NCI-H1105 (cell line): Measurements from ENCODE around the gene NDC1.
"Not testable (repeated sequence)": the region's sequence is repeated elsewhere in the genome, so short reads cannot be mapped to it uniquely, and the experiment has no call there.

Source experiments
- DNase-seq: peaks from one replicate; lab custom pipeline; 2025; lab: John Stamatoyannopoulos, UW

NDC1 gene

DNA sequence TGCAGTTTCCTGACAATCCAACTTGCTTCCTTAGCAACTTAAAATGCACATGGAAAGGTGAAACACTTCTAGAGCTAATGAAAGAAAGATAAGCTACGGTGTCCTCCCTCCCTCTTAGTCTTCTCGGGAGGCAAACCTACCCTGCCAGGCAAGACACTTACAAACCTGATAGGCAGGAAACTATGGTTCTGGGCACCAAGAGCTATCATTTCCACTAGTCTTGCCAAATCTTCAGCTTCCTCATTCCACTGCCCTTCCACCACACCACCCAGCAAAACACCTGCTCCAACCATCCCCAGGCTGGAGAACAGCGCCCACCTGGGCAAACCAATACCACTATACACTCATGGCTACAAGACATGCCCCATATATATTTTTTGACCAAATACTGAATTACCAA is 15.2 kb downstream of the NDC1 start:
- no peak for DNase-seq

DNA sequence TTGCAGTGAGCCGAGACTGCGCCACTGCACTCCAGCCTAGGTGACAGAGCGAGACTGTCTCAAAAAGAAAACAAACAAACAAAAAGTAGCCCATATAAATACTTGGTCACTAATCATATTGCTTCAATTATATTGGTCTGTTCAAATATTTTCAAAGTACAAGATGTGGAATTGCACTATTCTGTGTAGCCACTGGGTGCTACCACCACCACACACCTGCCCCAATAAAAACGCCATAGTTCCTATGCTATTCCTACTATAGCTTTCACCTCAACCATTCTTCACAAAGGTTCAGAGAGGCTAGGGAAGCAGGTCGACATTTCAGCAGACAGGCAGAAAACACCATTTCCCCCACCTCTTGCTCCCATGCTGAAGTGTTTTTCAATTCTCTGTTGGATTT is 16.7 kb downstream of the NDC1 start:
- no peak for DNase-seq

DNA sequence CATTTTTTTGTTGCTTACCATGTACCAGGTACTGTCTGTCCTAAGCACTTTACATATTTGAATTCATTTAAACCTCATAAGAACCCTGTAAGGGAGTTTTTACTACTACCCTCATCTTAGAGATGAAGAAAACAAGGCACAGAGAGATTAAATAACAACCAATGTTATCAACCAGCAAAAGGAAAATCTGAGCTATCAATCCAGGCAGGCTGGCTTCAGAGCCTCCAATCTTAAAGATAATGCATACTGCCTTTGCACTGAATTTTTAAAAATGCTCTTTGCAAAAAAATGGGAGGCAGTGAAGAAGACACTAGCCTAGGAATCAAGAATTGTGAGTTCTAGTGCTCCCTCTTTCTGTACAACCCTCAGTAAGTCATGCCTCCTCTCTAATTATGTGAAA is 18.7 kb downstream of the NDC1 start:
- no peak for DNase-seq

DNA sequence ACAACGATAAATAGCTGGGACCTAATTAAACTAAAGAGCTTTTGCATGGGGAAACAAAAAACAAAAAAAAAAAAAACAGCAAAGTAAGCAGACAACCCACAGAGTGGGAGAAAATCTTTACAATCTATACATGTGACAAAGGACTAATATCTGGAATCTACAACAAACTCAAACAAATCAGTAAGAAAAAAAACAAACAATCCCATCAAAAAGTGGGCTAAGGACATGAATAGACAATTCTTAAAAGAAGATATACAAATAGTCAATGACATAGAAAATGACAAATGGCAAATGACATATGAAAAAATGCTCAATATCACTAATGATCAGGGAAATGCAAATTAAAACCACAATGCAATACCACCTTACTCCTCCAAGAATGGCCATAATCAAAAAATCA is 21.5 kb downstream of the NDC1 start:
- not testable (repeated sequence) for DNase-seq

DNA sequence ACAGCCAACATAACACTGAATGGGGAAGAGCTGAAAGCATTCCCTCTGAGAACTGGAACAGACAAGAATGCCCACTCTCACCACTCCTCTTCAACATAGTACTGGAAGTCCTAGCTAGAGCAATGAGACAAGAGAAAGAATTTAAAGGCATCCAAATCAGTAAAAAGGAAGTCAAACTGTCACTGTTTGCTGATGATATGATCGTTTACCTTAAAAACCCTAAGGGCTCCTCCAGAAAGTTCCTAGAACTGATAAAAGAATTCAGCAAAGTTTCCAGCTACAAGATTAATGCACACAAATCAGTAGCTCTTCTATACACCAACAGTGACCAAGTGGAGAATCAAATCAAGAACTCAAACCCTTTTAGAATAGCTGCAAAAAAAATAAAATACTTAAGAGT is 22.6 kb downstream of the NDC1 start:
- DNase-seq = not testable (repeated sequence)

DNA sequence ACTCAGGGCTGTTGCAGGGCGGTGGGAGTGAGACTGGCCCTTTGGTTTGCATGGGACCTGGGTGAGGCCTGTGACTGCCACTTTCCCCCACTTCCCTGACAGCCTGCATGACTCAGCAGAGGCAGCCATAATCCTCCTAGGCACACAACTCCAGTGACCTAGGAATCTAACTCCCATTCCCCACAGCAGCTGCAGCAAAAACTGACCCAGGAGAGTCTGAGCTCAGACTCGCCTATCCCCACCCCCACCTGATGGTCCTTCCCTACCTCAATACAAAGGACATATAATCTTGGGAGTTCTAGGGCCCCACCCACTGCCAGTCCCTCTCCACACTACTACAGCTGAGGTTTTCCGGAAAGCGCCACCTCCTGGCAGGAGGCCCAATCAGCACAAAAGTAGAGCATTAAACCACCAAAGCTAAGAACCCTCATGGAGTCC is 26.7 kb downstream of the NDC1 start:
- no peak for DNase-seq

DNA sequence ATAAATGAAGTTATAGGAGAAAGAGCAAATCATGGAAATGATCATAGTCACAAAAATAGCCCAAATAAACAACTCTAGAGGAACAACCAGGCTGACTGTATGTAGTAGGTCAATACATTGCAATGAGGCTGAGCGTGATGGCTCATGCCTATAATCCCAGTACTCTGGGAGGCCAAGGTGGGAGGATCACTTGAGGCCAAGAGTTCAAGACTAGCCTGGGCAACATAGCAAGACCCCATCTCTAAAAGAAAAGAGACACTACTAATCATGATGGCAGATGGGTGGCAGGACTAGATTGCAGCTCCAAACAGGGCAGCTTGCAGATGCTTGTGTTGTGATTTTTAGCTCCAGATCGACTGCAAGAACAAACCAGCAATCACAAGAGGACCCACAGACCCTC is 27.6 kb downstream of the NDC1 start:
- DNase-seq = no peak

DNA sequence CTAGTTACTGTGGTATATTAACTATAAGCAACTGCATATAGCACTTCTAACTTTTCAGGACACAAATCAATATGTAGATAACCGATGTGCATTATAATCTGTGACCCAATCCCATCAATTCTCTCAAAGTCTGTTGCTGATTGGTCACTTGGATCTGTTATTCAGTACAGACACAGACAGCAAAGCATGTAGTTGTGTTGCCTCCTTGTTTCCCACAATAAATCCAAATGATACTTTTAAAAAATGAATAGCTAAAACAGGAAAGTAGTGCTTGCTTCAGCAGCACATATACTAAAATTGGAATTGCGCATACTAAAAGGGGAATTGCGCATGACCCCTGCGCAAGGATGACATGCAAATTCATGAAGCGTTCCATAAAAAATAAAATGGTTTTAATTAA is 28.1 kb downstream of the NDC1 start:
- no peak for DNase-seq

DNA sequence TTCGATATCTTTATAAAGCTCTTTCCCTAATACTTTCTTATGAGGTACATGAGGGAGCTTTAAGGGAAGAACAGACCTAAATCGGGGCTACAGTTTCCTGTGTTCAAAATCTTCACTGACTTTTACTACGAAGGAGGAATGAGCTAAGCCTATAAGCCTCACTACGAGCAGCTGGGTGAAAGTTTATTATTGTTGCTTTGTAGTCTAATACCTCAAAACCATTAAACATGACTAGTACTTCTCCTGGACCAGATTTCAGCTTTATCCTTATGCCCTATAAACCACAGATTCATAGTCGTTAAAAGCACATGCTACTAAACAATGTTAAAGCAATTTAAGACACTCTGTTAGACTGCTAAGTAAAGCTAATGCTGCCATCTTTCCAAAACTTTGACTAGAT is 30.2 kb downstream of the NDC1 start:
- DNase-seq = no peak

DNA sequence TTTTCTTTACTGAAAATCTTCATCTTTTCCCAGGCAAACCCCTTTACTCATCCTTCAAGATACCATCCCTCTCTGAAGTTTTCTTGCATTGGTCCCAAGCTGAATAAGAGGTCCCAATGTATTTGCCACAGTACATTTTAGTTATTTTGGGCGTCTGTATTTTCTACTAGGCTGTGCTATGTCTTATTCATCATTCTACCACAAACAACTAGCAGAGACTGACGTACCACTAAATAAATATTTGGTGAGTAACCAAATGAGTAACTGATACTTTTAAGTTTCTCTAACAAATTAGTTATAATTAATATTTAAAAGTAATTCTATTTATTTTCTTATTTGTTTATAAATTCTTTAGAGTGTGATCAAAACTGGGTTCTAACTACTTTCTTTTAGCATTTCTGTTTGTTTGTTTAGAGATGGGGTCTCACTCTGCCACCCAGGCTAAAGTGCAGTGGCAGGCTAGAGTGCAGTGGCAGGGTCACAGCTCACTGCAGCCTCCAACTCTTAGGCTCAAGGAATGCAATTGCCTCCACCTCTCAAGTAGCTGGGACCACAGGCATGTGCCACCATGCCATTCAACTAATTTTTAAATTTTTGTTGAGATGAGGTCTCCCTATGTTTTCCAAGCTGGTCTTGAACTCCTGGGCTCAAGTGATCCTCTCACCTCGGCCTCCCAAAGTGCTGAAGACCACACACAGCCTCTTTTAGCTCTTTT is 33.1 kb downstream of the NDC1 start:
- DNase-seq = no peak

DNA sequence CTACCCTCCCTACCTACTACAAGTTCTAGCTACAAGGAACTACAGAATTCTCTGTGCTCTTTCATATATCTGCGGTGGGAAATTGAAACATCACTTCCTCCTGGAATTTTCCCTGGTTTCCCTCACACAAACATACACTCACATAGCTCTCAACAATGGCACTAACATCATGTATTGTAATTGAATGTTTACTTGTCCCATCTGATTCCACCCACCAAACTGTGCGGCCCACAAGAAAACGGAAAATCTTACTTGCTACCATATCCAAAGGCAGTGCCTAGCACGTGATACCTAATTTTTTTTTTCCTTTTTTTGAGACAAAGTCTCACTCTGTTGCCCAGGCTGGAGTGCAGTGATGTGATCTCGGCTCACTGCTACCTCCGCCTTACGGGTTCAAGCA is 33.9 kb downstream of the NDC1 start:
- DNase-seq = no peak

DNA sequence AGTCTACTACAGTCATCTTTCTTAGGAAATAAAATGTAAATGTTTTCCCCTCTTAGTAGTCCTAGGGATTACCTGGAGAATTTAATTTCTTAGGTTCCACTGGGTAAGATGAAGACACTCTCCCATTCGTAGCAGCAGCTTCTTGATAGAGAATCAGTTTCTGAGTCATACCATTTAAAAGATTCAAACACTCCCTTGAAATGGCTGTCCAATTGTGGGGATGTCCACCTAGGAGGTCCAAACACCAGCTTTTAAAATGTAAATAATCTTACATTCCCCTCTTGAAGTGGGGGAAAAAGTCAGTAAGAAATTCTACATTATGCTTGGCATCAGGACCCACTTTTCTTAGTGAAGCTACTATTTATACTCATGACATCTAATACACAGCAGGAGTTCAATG is 37.5 kb downstream of the NDC1 start:
- DNase-seq = no peak

DNA sequence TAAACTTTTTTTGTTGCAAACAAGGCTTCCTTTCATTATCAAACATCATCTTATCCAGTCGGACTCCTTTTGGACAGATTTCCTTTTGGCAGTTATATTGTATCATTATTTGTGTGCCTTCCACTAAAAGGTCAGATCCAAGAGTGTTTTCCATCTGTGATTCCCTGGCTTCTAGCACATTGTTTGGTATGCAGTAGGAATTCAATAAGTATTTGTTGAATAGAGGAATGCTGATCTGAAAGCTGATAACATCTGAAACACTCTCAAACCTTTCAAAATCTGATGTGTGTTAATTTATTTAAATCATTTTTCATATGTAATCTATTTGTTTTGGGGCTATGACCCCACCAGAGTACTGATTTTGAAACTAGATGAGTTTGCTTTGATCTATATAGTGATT is 39.0 kb downstream of the NDC1 start:
- DNase-seq = no peak

DNA sequence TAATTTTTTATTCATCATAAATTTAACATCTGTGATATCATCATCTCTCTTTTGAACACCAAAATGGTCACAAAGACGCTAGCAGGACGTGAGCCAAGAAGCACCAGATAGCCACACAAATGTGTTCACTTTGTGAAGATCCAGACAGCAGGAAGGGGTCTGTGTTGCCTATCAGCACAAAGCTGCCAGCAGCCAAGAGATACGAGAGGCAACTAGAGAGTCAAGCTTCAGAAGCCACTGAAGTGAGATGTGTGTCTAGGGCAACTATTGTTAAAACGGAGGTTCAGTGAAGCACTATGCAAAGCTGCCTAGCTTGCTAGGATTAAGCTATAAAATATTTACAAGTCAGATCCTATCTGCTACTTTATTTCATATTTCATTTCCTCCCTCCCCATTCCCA is 45.3 kb downstream of the NDC1 start:
- no peak for DNase-seq

DNA sequence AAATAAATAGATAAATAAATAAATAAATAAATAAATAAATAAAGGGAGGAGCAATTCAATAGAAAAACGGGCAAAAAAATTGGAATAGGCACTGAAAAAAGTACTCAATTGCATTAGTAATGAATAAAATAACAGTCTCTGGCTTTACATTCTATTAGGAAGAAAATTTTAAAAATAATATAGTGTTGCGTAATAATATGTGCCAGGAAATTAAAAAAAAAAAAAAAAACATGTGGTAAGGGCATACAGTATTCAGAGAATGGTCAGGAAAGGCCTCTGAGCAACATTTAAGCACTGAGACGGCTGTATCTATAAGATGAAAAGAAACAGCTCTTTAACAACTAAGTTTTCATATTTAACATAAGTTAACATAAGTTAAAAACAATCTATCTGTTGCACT is 50.4 kb downstream of the NDC1 start:
- no peak for DNase-seq

DNA sequence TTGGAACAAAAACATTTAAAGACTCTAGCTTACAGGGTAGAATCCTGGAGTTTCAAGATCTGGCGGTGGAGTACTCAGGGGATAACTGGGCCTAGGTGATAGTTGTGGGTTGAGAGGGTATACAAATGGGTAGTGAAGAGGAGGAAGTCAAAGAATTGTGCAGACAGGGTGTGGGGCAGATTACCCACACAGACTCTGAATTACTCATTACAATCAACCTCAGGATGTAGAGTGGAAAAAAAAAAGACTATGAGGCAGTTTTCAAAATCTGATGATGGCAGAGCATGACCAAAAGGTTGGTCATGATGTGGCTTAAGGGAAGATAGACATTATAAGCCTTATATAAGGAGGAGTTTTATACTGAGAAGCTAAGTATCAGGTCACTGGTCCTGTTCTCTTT is 55.0 kb downstream of the NDC1 start:
- no peak for DNase-seq

DNA sequence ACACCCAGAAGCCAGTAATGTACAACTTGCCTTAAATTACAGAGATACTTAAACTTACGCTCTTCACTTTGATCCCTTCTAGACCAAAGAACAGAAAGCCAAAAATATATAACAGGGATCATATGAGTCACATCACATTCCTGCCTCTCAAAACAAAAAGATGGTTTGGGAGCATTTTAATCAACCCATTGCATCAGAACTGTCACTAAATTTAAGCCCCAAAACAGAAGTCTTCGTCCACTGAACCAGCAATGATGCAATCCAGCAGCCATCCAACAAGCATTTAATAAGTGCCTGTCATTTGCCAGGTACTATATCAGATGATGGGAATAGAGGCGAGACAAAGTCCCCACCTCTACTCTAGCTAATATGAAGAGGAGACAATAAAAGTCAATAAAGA is 56.4 kb downstream of the NDC1 start:
- DNase-seq = no peak

DNA sequence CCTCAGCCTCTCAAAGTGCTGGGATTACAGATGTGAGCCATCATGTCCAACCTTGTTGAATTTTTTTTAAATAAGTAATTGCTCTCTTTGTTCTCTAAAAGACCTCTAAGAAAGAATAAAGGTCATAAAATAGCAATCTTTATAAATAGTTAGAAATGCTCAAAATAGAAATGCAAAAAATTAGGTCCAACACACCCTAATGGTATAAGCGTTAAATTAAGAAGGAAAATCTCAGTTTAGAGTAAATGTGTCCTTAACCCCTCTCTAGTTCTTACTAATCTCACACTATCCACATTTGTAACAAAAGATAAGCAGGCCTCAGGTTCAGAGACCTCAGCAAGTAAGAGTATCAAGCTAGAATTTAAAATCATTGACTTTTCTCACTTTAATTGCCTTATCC is 60.8 kb downstream of the NDC1 start:
- no peak for DNase-seq

DNA sequence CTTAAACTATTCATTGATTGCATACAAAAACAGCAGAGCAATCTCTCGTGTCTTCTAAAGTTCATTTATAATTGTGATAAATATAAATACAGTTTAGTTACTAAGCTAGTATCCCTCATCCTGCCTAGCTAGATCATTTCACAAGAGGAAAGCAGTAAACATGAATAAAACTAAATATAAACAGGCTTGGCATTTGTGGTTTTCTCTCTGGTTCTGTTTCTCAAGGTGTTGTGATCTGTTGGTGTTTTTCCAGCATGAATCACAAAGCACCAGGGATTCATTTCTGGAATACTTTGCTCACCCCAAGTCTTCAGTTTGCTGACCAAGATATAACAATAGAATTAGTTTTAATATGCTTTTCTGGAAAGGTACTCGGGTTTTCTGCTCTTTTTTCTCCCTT is 66.4 kb downstream of the NDC1 start:
- DNase-seq = no peak

DNA sequence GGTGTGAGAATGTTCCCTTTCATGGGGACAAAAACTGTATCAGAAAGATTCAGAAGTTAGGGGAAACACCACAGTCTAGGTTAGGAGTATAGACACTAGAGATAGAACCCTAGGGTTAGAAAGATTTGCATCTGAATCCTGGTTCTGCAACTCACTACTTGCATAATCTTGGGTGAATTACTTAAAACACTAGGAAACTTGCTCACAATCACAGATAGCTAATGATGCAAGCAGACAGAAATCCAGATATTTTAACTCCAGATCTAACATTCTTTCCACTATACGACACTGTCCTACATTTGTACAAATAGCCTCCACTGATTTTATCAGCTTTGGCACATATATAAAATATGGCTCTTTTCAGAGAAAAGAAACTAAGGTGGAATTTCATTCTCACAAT is 68.3 kb downstream of the NDC1 start:
- no peak for DNase-seq

DNA sequence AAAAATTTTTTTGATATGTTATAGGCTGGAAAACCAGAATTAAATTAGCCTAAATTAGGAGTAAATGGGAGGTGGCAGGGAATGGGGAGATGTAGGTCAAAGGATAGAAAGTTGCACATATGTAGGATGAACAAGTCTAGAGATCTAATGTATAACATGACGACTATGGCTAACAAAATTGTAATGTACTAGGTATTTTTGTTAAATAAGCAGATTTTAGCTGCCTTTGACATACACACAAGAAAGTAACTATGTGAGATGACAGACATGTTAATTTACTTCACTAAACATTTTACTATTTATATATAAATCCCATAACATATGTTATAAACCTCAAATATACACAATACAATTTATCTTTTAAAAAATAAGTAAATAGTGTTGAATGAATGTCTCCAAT is 68.9 kb downstream of the NDC1 start:
- no peak for DNase-seq

DNA sequence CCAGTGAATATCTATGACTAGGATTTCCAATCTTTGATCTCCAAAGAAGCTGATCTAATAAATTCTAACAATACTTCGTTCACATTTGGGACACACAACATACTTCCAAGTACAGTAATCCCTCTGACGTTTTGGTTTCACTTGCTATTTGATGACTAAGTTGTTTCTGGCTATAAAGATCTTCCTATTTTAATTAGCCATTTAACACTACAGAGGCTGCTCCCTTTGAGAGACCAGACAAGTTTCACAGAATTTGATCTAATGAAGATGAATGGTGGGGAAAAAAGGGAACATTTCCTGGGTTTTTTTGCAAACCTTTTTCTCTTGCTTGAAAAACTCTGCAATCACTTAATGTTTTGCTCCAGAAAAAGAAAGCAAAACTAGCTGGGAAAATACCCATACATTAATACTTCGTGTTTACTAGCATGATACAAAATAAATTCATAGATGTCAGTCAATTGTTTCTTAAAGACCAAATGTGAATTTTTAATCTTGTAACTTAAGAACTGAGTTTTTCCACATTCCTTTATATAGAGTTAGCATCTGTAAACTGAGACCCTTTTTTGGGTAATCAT is 71.2 kb downstream of the NDC1 start:
- DNase-seq = no peak

DNA sequence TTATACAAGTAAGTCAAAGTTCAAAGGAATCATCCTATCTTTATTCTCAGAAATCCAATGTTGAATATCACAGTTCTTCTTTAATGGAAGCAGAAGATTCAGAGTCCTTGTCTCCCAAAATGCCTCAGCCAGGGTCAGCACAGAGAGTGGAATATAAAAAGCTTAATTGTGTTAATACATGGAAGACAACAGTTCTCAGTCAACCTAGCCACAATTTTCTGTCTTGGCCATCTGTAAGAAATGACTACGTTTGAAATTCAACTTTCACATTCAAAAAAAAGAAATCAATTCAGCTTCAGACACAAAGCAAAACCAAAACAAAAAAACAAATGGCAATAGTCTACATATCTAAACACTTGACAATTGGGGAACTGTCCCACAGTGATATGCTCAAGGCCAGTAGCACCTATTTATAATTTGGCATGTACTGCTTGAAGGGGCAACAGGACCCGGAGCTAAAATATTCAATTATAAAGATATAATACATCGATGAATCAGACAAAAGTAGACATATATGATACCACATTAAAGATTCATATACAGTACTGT is 71.8 kb downstream of the NDC1 start:
- DNase-seq = no peak

DNA sequence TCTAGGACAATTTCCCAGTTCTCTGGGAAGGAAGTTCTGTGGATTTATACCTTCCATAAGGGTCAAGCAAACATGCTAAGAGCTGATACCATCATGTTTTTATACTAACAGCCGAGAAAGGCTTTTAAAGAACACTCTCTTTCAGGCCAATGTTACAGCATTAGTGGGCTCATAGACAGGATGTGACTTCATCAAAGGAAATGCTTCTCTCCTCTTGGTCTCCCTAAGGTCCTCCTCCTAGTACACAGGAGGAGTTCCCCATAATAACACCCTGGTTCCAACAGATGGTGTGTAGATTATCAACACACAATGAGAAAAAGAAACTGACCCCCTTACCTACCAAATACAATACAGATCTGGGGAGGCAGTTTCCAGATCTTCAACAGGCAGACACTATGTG is 72.4 kb downstream of the NDC1 start:
- DNase-seq = no peak
